Esophagus squamous epithelium (tissue), 4 donors: ENCODE results near the gene CTDNEP1.

ENCODE experiments used
- POLR2A ChIP-seq, 4 donors: fragments of 450-650 bp; IDR thresholded peaks; one replicate each; pipeline ENCODE4 v1.6.1; 2017; ENCODE audit warnings: antibody characterized with exemption in 4 of 4, mild to moderate bottlenecking in 4 of 4, moderate library complexity in 3 of 4
- TF ChIP-seq, protein P1 (sequence below), 6 experiments: fragments of 450-650 bp in 4 of 6; fragments of 200-600 bp in 2 of 6; sonication (generic) in 2 of 6; IDR thresholded peaks; one replicate each; pipeline ENCODE4 v1.5.1; 2016 to 2019; ENCODE audit warnings: antibody characterized with exemption in 6 of 6, mild to moderate bottlenecking in 4 of 6, moderate library complexity in 4 of 6

GRCh38 chr17:7294614-7295153 lies 43.1 kb upstream of the CTDNEP1 start, which contains the start of gene YBX2:
- TF ChIP-seq, protein P1, sequence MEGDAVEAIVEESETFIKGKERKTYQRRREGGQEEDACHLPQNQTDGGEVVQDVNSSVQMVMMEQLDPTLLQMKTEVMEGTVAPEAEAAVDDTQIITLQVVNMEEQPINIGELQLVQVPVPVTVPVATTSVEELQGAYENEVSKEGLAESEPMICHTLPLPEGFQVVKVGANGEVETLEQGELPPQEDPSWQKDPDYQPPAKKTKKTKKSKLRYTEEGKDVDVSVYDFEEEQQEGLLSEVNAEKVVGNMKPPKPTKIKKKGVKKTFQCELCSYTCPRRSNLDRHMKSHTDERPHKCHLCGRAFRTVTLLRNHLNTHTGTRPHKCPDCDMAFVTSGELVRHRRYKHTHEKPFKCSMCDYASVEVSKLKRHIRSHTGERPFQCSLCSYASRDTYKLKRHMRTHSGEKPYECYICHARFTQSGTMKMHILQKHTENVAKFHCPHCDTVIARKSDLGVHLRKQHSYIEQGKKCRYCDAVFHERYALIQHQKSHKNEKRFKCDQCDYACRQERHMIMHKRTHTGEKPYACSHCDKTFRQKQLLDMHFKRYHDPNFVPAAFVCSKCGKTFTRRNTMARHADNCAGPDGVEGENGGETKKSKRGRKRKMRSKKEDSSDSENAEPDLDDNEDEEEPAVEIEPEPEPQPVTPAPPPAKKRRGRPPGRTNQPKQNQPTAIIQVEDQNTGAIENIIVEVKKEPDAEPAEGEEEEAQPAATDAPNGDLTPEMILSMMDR (IDR thresholded peaks at IDR 0.05): no peak
- no peak for TF ChIP-seq POLR2A (IDR thresholded peaks at IDR 0.05)
